ENCODE measurements around the gene DIAPH3. TPM values are rescaled to one million over a fixed set of nuclear protein-coding genes. Genes with fewer than 3 reads are reported as not detected.

DIAPH3 gene
- total and polyA plus RNA-seq, 2 of the 8 experiments (the other 6 are each of a cell fraction or from before 2014, with no cell fraction given), result 8.0 to 30.8 TPM

GRCh38 chr13:59674616-59675015 is 489.1 kb downstream of the DIAPH3 start:
- H2BK5ac ChIP-seq (ENCODE audit: low read depth, low read length), result no peak overlapping the region
- no peak overlapping the region for H3K9ac ChIP-seq (replicated peaks in 1 of 4; ENCODE audit: extremely low read depth in 1 of 4, low read depth in 3 of 4, low read length in 3 of 4)
- 100% methylated on average over 1 of the region's 1 CpG; no CpG with 5 or more reads in 1 of the 2 experiments for WGBS, 2 experiments (ENCODE audit: extremely low coverage in 1 of 2, insufficient coverage in 1 of 2, insufficient read length in 1 of 2, insufficient replicate concordance in 2 of 2, low coverage in 1 of 2, low lambda C conversion rate in 2 of 2, missing lambda C conversion rate in 1 of 2)
- ChIA-PET CTCF (ENCODE audit: partially characterized antibody) (interaction anchor here (1.0 to 1.6 kb wide), 7 partner anchors 10 to 661 kb away, joined by 3 to 5 read pairs (median 4); no protein-coding TSS in a partner anchor), POLR2A (ENCODE audit: partially characterized antibody) (interaction anchor here (0.6 kb wide), 1 partner anchor 15 kb away, joined by 3 read pairs; no protein-coding TSS in a partner anchor)
- H3K23ac ChIP-seq (ENCODE audit: insufficient read length), result no peak overlapping the region
- H3K27me3 ChIP-seq (replicated peaks in 1 of 4; ENCODE audit: control insufficient read depth in 3 of 4, extremely low read depth in 1 of 4, insufficient read depth in 3 of 4, low read length in 3 of 4), result no peaks in the 10 kb centered on the region
- no peak overlapping the region for H3K4me3 ChIP-seq (ENCODE audit: extremely low read depth in 1 of 4, insufficient read depth in 2 of 4, low read depth in 3 of 4, low read length in 4 of 4)
- H3K79me1 ChIP-seq (ENCODE audit: low read depth, low read length), result no peaks in the 10 kb centered on the region
- no peak overlapping the region for H2AK5ac ChIP-seq (ENCODE audit: low read depth, low read length)
- no peak overlapping the region for H3K14ac ChIP-seq (ENCODE audit: insufficient read length)
- no peak overlapping the region for H4K8ac ChIP-seq (ENCODE audit: extremely low read depth, insufficient read depth, low read length)
- TF ChIP-seq KDM4A (IDR thresholded peaks at IDR 0.05; ENCODE audit: low read depth, low read length, severe bottlenecking) (no peak), SAP30 (IDR thresholded peaks at IDR 0.05; ENCODE audit: insufficient read depth, insufficient replicate concordance, low read length) (no peak), RNF2 (IDR thresholded peaks at IDR 0.05; ENCODE audit: borderline replicate concordance, low read depth, low read length, missing control alignments, poor library complexity, severe bottlenecking) (no peak), CHD1 (IDR thresholded peaks at IDR 0.05; ENCODE audit: low read depth, low read length) (no peak), JUN (IDR thresholded peaks at IDR 0.05; ENCODE audit: low read depth, low read length) (no peak), CTBP2 (IDR thresholded peaks at IDR 0.05; ENCODE audit: borderline replicate concordance, insufficient read depth, insufficient read length, low read length) (no peak), SP1 (IDR thresholded peaks at IDR 0.05; ENCODE audit: low read depth, low read length) (no peak), ASH2L (IDR thresholded peaks at IDR 0.05; ENCODE audit: low read length) (no peak), BRCA1 (IDR thresholded peaks at IDR 0.05; ENCODE audit: low read depth, low read length) (no peak), TEAD4 (IDR thresholded peaks at IDR 0.05; ENCODE audit: low read depth, low read length) (no peak), CBX8 (IDR thresholded peaks at IDR 0.05; ENCODE audit: borderline replicate concordance, low read depth, low read length) (no peak), SIRT6 (IDR thresholded peaks at IDR 0.05; ENCODE audit: low read length) (no peak), RFX5 (IDR thresholded peaks at IDR 0.05; ENCODE audit: borderline replicate concordance, low read depth, low read length) (no peak), EZH2 (IDR thresholded peaks at IDR 0.05; ENCODE audit: low read depth, low read length, severe bottlenecking) (no peak)
- no peaks in the 10 kb centered on the region for H3K36me3 ChIP-seq (ENCODE audit: control insufficient read depth in 2 of 4, insufficient read depth in 4 of 4, low read length in 3 of 4)
- H2BK20ac ChIP-seq (ENCODE audit: low read length), result no peak overlapping the region
- no peak overlapping the region for H3K27ac ChIP-seq (ENCODE audit: low read depth, low read length)
- no peaks in the 10 kb centered on the region for H3K23me2 ChIP-seq (ENCODE audit: low read depth, low read length)
- H3K4me2 ChIP-seq (ENCODE audit: insufficient read depth in 1 of 2, low read depth in 2 of 2, low read length in 2 of 2), result no peak overlapping the region
- no peak overlapping the region for H2AFZ ChIP-seq (ENCODE audit: low read length)
- H3K4ac ChIP-seq (replicated peaks; ENCODE audit: insufficient read length, low read depth, low read length), result no peak overlapping the region
- no peaks in the 10 kb centered on the region for H4K20me1 ChIP-seq (replicated peaks in 1 of 2; ENCODE audit: control insufficient read depth in 1 of 2, insufficient read depth in 2 of 2, low read length in 2 of 2)
- H4K5ac ChIP-seq (ENCODE audit: insufficient read length, low read depth, low read length), result no peak overlapping the region
- H3K18ac ChIP-seq (ENCODE audit: extremely low read depth, low read length), result no peak overlapping the region
- no peak overlapping the region for H2BK120ac ChIP-seq (replicated peaks; ENCODE audit: low read depth, low read length)
- no peak overlapping the region for H2BK15ac ChIP-seq (ENCODE audit: low read length)
- no peaks in the 10 kb centered on the region for H3K9me3 ChIP-seq (ENCODE audit: insufficient read depth in 2 of 2, low read depth in 1 of 2, low read length in 1 of 2)
- H3K4me1 ChIP-seq (replicated peaks in 1 of 4; ENCODE audit: control insufficient read depth in 3 of 4, insufficient read depth in 4 of 4, low read length in 3 of 4), result peaks cover 0 to 14% (median 7%) of the 10 kb centered on the region in 4 experiments; a peak in 4 of 7 replicates
- no peak overlapping the region for H4K91ac ChIP-seq (replicated peaks; ENCODE audit: insufficient read length, low read length)
- no peak for FAIRE-seq
- DNase-seq (ENCODE audit: low read depth in 1 of 2, low spot score in 2 of 2), result no peak
- no peaks in the 10 kb centered on the region for H3K79me2 ChIP-seq (ENCODE audit: control insufficient read depth in 1 of 2, insufficient read depth in 2 of 2, low read length in 2 of 2)
- no peak overlapping the region for H2BK12ac ChIP-seq (ENCODE audit: low read depth, low read length)
- H3K56ac ChIP-seq (replicated peaks; ENCODE audit: insufficient read length, low read depth, low read length), result no peak overlapping the region

All from H1 (cell line).